ENCODE measurements around the gene FOXN1.
"Not testable (repeated sequence)": the region's sequence is repeated elsewhere in the genome, so short reads cannot be mapped to it uniquely, and the experiment has no call there.

FOXN1 gene

DNA sequence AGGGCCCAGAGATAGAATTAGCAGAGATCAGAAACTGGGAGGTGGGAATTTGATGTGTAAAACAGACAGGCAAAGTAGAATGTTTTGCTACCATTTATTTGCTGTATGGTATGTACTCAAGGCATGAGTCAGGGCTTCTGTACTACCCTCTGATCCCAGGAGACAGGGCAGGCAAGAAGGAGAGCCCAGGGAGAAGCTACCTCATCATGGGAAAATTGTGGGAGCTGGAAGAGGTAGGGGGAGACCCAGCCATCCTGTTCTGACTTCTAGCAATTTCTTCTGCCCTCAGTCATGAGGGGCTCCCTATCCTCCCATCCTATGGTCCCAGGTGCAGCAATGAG, 66.9 kb downstream of the FOXN1 start:
- no peak for DNase-seq (ENCODE audit: low read depth in 2 of 2, low spot score in 1 of 2)

DNA sequence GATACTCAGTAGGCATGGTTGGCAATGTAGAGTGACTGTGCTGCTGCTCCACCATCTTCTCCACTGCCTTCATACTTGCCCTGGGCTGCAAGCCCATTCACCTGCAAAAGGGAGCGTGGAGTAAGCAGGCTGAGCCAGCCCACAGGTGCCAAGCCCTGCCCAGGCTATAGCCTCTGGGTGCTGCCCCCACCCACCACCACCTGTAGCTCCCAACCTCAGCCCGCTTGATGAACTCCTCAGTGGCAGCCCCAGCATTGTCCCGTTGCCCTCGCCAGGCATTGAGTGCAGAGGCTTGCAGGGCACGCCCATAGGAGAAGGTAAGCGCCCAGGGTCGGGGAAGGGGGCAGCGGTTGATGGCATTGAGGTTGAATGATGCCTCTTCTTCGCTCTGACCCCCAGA, 67.4 kb downstream of the FOXN1 start:
- no peak for DNase-seq (ENCODE audit: low read depth in 2 of 2, low spot score in 1 of 2)

DNA sequence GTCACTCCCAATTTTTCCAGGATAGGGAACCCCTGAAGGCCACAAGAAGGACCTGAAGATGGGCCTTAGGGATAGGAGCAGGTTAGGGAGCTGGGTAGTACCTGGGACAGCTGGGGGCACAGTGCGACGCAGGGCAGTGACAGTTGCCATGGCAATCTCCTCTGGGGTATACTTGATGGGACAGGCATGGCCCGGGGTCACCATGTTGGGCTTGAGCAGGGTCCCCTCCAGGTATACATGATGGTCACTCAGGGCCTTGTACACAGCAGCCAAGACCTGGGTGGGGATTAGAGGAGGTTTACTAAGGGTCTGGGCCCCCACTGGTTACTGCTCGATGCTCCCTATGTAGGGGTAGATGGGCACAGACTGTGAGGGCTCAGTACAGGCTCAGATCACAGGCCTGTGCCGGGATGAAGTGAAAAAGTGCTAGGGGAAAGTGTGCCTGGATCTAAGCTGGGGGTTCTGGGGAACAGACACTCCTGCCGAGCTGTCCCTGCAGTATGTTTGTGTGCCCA, 67.9 kb downstream of the FOXN1 start:
- no peak for DNase-seq (ENCODE audit: low read depth in 2 of 2, low spot score in 1 of 2)

DNA sequence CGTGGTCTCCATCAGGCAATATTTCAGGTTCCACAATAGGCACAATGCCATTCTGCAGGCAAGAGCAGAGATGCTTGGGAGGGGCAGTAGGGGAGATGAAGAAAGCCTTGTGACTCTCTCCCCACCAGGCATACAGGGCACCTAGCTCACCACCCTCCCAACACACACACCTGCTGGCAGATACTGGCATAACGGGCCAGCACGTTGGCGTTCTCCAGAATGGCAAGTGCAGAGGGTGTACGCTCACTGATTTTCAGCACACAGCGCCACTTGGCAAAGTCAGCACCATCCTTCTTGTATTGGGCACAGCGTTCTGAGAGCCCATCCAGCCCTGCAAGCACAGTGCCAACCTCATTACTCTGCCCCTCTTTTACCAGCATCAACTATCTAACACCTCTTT, 68.4 kb downstream of the FOXN1 start:
- no peak for DNase-seq (ENCODE audit: low read depth in 2 of 2, low spot score in 1 of 2)

DNA sequence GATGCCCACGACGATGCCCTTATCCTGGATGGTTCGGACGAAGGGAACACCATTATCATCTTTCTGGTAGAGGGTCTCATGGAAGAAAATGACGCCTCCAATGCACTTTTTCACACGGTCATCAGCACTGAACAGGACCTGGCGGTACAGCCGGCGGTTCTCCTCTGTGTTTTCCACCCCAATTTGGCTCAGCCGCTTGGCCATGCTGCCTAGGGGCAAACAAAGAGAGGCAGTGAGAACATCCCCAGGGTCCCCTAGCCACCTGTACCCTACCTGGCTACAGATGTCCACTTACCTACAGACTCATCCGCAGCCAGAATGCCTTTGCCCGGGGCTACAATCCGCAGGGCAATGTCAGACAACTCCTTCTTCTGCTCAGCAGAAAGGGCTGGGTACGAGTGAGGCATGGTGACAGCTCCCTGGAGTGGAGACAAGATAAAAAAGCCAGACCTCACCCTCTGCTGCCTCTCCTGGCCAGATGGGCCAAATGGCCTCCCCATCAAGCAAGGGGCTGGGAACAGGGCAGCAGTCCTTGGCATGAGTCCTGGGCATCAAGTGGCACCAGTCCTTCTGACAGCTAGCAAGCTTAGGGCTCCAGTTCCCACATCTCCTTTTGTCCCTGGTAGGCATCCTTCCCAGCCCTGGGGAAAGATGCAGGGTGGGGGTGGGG, 69.1 kb downstream of the FOXN1 start:
- no peak for DNase-seq (ENCODE audit: low read depth in 2 of 2, low spot score in 1 of 2)

DNA sequence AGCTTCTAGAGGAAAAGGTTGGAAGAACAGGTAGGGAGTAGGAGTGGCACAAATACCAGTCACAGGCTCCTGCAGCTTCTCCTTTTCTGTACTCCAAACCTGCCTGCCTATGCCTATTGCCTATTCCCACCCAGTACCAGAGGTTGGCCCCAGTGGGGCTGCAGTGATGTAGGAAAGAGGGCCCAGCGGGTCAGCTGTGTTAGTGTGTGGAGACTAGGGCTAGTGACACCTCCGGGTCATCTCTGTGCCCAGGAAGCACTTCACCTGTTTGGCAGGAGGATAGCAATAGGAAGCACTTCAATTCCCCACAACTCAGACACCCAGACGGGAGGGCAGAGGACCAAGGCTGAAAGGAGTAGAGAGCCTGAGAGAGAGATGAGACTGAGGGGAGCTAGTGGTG, 69.9 kb downstream of the FOXN1 start:
- DNase-seq (ENCODE audit: low read depth in 2 of 2, low spot score in 1 of 2), result not testable (repeated sequence)

DNA sequence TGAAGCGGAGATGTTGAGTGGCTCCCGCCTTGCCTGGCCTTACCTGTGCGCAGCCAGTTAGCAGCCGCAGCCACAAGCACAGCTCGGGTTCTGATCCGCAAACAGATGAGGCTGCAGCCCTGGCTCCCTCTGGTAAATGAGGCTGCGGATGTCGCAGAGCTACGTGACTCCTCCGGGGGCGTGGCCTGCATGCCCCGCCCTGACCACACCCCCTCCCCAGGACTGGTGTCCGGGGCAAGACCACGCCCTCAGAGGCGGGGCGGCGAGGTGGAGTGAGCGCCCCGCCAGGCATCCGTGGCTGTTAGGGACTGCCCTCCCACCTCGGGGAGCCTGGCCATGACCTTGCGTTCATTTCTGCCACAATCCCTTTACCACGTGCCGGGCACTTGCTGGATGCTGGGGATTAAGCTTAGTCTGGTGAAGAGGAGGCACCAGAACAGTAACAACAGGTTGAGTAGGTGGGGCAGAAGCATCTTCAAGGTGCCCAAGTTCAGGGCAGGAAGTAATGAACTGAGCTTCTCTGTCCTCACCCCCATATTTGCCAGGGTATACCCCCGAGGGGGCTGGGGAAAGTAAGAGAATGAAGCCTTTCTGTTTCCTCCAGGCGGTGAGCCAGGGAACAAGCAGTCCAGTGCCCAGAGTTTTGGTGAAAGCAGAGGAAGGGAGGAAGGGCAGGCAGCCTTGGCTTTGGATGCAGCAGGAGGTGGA, 70.8 kb downstream of the FOXN1 start, which contains the start of gene ALDOC:
TSS of gene ALDOC (minus strand) at position 138 of the 708 bp plus-strand sequence. CDS start 1,363 bp downstream, outside the sequence.
- DNase-seq (ENCODE audit: low read depth in 2 of 2, low spot score in 1 of 2), result peak; percentile 94 to 95

DNA sequence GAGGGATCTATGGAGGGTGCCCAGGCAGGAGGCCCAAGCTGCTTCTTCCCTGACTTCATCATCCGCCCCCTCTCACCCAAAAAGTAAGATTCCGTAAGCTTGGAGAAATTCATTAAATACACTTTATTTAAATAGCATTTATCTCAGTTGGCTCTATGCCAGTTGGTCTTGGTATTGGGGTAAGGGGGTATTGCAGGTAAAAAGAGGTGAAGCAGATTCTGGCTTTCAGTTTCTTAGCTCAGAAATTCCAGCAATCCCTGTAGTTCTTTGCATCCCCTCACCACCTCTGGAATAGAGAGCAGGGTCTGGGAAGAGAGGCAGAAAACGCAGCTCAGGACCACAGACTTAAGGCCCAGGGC, 71.3 kb downstream of the FOXN1 start:
- no peak for DNase-seq (ENCODE audit: low read depth in 2 of 2, low spot score in 1 of 2)

DNA sequence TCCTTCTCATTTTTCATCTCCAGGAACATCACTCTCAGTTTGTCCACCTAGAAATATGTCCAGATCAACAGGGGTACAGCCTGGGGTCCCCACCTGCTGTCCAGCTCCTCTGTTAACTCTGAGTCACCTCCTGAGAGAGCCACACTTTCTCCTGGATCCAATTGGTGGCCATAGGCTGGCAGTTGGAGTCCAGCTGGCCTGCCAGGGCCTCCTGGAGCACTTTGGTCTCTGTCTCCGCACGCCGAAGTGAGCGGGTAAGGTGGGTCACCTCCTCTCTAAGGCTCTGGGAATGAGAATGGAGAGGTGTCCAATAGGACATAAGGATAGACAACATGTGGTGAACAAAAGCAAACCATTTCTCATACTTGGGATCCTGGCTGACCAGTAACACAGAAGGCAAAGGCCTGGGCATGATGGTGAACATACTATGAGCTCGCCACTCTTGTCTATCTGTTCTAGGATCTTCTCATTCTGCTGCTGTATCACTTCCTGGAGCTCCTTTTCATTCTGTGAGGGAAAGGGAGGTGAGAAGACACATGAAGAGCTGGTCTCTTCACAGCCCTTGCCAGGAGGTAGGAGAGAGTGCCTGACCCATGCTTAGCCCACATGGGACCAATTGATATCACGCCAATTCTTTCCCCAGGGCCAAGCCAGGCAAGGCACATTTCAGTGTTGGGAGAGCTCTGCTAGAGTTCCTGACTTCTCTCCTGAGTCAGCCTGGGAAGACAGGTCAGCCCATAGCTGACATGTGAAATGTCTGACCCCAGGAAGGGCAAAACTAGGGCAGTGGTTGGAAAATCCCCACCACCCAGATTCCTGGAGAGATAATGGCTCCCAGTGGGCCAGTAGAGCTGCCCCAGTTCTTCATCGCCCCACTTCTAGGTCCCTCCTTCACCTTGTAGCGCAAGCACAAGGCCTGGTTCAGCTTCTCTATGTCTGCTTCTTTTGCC, 72.4 kb downstream of the FOXN1 start:
- no peak for DNase-seq (ENCODE audit: low read depth in 2 of 2, low spot score in 1 of 2)

DNA sequence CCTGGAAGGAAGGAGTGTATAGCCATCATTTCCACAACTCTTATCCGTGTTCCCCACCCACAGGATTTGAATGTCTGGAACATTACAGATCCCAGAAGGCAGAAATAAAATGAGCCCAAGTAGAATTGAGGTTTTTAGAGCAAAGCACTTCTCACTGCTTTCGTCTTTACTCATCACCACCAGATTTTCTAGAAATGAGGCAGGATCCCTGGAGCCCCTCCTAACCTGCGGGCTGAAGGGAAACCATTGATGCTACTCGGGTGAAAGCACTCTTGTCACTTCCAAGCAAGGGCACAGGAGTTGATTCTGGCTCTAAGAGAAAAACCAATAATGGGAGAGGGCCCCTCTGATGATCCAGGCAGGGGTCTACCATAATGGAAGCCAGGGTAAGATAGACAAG, 73.4 kb downstream of the FOXN1 start:
- no peak for DNase-seq (ENCODE audit: low read depth in 2 of 2, low spot score in 1 of 2)

DNA sequence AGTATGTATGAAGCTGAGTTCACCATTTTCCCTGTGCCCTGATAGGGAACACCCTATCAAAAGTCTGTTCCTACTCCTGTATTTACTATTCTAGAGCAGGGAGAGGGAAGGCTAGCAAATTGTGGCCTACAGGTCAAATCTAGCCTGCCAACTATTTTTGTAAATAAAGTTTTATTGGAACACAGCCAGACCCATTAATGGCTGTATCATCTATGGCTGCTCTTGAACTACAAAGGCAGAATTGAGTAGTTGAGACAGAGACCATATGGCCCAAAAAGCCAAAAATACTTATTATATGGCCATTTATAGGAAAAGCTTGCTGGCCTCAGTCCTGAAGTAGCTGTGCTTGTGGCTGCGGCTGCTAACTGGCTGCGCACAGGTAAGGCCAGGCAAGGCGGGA, 74.8 kb downstream of the FOXN1 start:
- no peak for DNase-seq (ENCODE audit: low read depth in 2 of 2, low spot score in 1 of 2)

DNA sequence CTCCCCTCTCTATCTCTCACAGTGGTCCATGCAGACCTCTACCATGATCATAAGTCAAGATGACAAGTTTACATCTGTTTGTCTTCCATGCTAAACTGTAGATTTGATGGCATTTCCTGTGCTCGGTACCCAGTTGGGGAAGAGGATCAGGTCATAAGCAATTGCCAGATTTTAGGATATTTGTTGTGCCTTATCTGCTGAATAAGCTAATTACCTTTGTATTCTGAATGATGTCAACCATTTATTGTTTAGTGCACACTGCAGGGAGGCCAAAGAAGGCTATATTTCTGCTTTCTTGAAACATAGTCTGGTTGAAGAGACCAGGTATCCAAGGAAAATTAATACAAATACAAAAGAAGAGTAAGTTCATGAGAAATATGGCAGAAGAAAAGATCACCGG, 76.4 kb downstream of the FOXN1 start:
- no peak for DNase-seq (ENCODE audit: low read depth in 2 of 2, low spot score in 1 of 2)

DNA sequence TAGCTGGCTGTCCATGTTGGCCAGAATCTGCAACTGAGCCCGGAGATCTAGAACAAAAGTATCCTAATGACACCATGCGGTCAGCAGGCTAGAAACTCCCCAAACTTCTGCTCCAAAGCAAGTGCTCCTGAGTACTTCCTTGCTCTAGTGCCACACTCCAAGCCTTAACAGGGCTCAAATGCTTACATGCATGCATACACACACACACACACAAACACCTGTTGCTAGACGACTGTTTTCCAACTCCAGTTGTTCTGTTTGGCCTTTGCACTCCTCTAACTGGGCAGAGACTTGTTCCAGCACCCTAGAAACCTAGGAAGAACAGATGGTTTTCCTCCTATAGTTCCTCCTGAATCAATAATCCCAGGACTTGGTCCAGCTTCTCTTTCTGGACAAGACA, 78.3 kb downstream of the FOXN1 start:
- DNase-seq (ENCODE audit: low read depth in 2 of 2, low spot score in 1 of 2), result no peak

DNA sequence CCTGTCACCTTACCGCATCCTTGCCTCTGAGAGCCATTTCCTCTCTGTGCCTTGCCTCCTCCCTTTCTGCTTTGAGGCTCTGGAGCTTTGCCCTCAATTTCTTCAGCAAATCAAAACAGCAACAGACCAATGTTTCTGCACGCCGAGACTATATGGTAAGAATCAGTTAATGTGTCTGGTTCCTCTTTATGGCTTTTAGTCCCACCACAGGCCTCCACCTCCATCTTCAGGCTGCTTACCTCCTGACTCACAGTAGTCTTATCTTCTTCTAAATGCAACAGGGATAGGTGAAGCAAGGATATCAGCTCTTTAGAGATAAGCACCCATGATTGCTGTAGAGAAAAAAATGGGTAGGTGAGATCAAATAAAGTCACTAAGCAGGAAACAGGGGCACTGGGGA, 79.7 kb downstream of the FOXN1 start:
- no peak for DNase-seq (ENCODE audit: low read depth in 2 of 2, low spot score in 1 of 2)

Measured in stimulated activated CD8-positive, alpha-beta memory T cell treated with anti-CD3 and anti-CD28 coated beads, Interleukin-4, amount 100 ng/mL, for 1 hour (primary cell).